ENCODE measurements around the gene UPF3A.

The UPF3A gene

GRCh38 chr13:114298866-114299265 is 17.5 kb downstream of the UPF3A start:
- H4K8ac ChIP-seq (ENCODE audit: low read depth, low read length) = no peak overlapping the region
- no peak overlapping the region for H3K9ac ChIP-seq (ENCODE audit: low read length)
- H2AK5ac ChIP-seq (ENCODE audit: low read length) = no peak overlapping the region
- DNase-seq = no peak
- no peak overlapping the region for H2BK5ac ChIP-seq (ENCODE audit: low read length)
- no peak overlapping the region for H3K56ac ChIP-seq (ENCODE audit: low read length)
- no peak overlapping the region for H2BK15ac ChIP-seq (replicated peaks; ENCODE audit: low read depth)
- H3K79me2 ChIP-seq (ENCODE audit: control insufficient read depth, insufficient read depth, low read length) = peaks cover 2% of the 10 kb centered on the region
- H3K4me1 ChIP-seq (ENCODE audit: control insufficient read depth, low read depth, low read length) = no peaks in the 10 kb centered on the region
- H3K36me3 ChIP-seq (ENCODE audit: control insufficient read depth, insufficient read depth, low read length) = peaks cover 12% of the 10 kb centered on the region
- no peak overlapping the region for H3K4me2 ChIP-seq (ENCODE audit: low read length)
- no peaks in the 10 kb centered on the region for H3K27me3 ChIP-seq (ENCODE audit: insufficient read depth, low read length, poor library complexity)
- no peak overlapping the region for H3K18ac ChIP-seq (ENCODE audit: low read length)
- H3K27ac ChIP-seq (ENCODE audit: low read depth, low read length) = no peak overlapping the region
- no peak overlapping the region for H2BK120ac ChIP-seq (ENCODE audit: low read depth, low read length)
- H4K5ac ChIP-seq (ENCODE audit: low read length) = no peak overlapping the region
- WGBS (ENCODE audit: extremely low coverage, insufficient coverage, low lambda C conversion rate) = no CpG with 5 or more reads among the region's 12 CpGs
- H3K79me1 ChIP-seq (ENCODE audit: low read length) = peaks cover 6% of the 10 kb centered on the region
- H3K4me3 ChIP-seq (ENCODE audit: low read length) = no peak overlapping the region
- H3K4ac ChIP-seq (ENCODE audit: low read depth, low read length) = no peak overlapping the region
- no peak overlapping the region for H3K23ac ChIP-seq (ENCODE audit: low read length)

GRCh38 chr13:114299604-114300305 is 18.4 kb downstream of the UPF3A start:
- Histone ChIP-seq H2AK5ac (ENCODE audit: low read length) (no peak overlapping the region), H3K79me1 (ENCODE audit: low read length) (peaks cover 6% of the 10 kb centered on the region), H4K8ac (ENCODE audit: low read depth, low read length) (no peak overlapping the region), H3K18ac (ENCODE audit: low read length) (no peak overlapping the region), H3K4me2 (ENCODE audit: low read length) (no peak overlapping the region), H3K4ac (ENCODE audit: low read depth, low read length) (no peak overlapping the region), H3K27ac (ENCODE audit: low read depth, low read length) (no peak overlapping the region), H3K4me1 (ENCODE audit: control insufficient read depth, low read depth, low read length) (no peaks in the 10 kb centered on the region), H2BK120ac (ENCODE audit: low read depth, low read length) (no peak overlapping the region), H3K9ac (ENCODE audit: low read length) (no peak overlapping the region), H2BK15ac (replicated peaks; ENCODE audit: low read depth) (no peak overlapping the region), H3K79me2 (ENCODE audit: control insufficient read depth, insufficient read depth, low read length) (peaks cover 2% of the 10 kb centered on the region), H2BK5ac (ENCODE audit: low read length) (no peak overlapping the region), H3K23ac (ENCODE audit: low read length) (no peak overlapping the region), H3K4me3 (ENCODE audit: low read length) (no peak overlapping the region), H3K36me3 (ENCODE audit: control insufficient read depth, insufficient read depth, low read length) (peaks cover 12% of the 10 kb centered on the region), H4K5ac (ENCODE audit: low read length) (no peak overlapping the region), H3K56ac (ENCODE audit: low read length) (peak overlapping the region; percentile 34), H3K27me3 (ENCODE audit: insufficient read depth, low read length, poor library complexity) (no peaks in the 10 kb centered on the region)
- DNase-seq = no peak
- no CpG with 5 or more reads among the region's 12 CpGs for WGBS (ENCODE audit: extremely low coverage, insufficient coverage, low lambda C conversion rate)

GRCh38 chr13:114303700-114304327 is 22.4 kb downstream of the UPF3A start:
- no peak overlapping the region for H3K4me3 ChIP-seq (ENCODE audit: low read length)
- no peak overlapping the region for H2BK5ac ChIP-seq (ENCODE audit: low read length)
- H4K5ac ChIP-seq (ENCODE audit: low read length) = no peak overlapping the region
- H3K56ac ChIP-seq (ENCODE audit: low read length) = no peak overlapping the region
- H3K18ac ChIP-seq (ENCODE audit: low read length) = no peak overlapping the region
- H3K23ac ChIP-seq (ENCODE audit: low read length) = no peak overlapping the region
- no peaks in the 10 kb centered on the region for H3K27me3 ChIP-seq (ENCODE audit: insufficient read depth, low read length, poor library complexity)
- H3K79me1 ChIP-seq (ENCODE audit: low read length) = peaks cover 2% of the 10 kb centered on the region
- H4K8ac ChIP-seq (ENCODE audit: low read depth, low read length) = no peak overlapping the region
- DNase-seq = peak; percentile 29
- no peak overlapping the region for H3K9ac ChIP-seq (ENCODE audit: low read length)
- no peak overlapping the region for H2BK15ac ChIP-seq (replicated peaks; ENCODE audit: low read depth)
- H3K4me1 ChIP-seq (ENCODE audit: control insufficient read depth, low read depth, low read length) = no peaks in the 10 kb centered on the region
- no peak overlapping the region for H3K4ac ChIP-seq (ENCODE audit: low read depth, low read length)
- no peaks in the 10 kb centered on the region for H3K79me2 ChIP-seq (ENCODE audit: control insufficient read depth, insufficient read depth, low read length)
- no peak overlapping the region for H2AK5ac ChIP-seq (ENCODE audit: low read length)
- no peak overlapping the region for H3K27ac ChIP-seq (ENCODE audit: low read depth, low read length)
- peaks cover 12% of the 10 kb centered on the region for H3K36me3 ChIP-seq (ENCODE audit: control insufficient read depth, insufficient read depth, low read length)
- H2BK120ac ChIP-seq (ENCODE audit: low read depth, low read length) = no peak overlapping the region
- no peak overlapping the region for H3K4me2 ChIP-seq (ENCODE audit: low read length)
- WGBS (ENCODE audit: extremely low coverage, insufficient coverage, low lambda C conversion rate) = no CpG with 5 or more reads among the region's 11 CpGs

GRCh38 chr13:114304346-114305034 is 23.1 kb downstream of the UPF3A start:
- no peak overlapping the region for H2BK120ac ChIP-seq (ENCODE audit: low read depth, low read length)

GRCh38 chr13:114309086-114309485 is 27.7 kb downstream of the UPF3A start:
- H3K4ac ChIP-seq (ENCODE audit: low read depth, low read length) = no peak overlapping the region
- no peak overlapping the region for H3K9ac ChIP-seq (ENCODE audit: low read length)
- H3K27me3 ChIP-seq (ENCODE audit: insufficient read depth, low read length, poor library complexity) = no peaks in the 10 kb centered on the region
- no peak for DNase-seq
- no peak overlapping the region for H3K23ac ChIP-seq (ENCODE audit: low read length)
- no peaks in the 10 kb centered on the region for H3K79me2 ChIP-seq (ENCODE audit: control insufficient read depth, insufficient read depth, low read length)
- H3K4me3 ChIP-seq (ENCODE audit: low read length) = no peak overlapping the region
- H3K79me1 ChIP-seq (ENCODE audit: low read length) = no peaks in the 10 kb centered on the region
- no peak overlapping the region for H3K56ac ChIP-seq (ENCODE audit: low read length)
- H3K4me2 ChIP-seq (ENCODE audit: low read length) = no peak overlapping the region
- H3K27ac ChIP-seq (ENCODE audit: low read depth, low read length) = no peak overlapping the region
- H2BK15ac ChIP-seq (replicated peaks; ENCODE audit: low read depth) = no peak overlapping the region
- H2BK120ac ChIP-seq (ENCODE audit: low read depth, low read length) = no peak overlapping the region
- no CpG with 5 or more reads among the region's 2 CpGs for WGBS (ENCODE audit: extremely low coverage, insufficient coverage, low lambda C conversion rate)
- H3K36me3 ChIP-seq (ENCODE audit: control insufficient read depth, insufficient read depth, low read length) = no peaks in the 10 kb centered on the region
- no peak overlapping the region for H4K5ac ChIP-seq (ENCODE audit: low read length)
- H4K8ac ChIP-seq (ENCODE audit: low read depth, low read length) = no peak overlapping the region
- no peak overlapping the region for H3K18ac ChIP-seq (ENCODE audit: low read length)
- H2BK5ac ChIP-seq (ENCODE audit: low read length) = no peak overlapping the region
- no peak overlapping the region for H2AK5ac ChIP-seq (ENCODE audit: low read length)
- peaks cover 3% of the 10 kb centered on the region for H3K4me1 ChIP-seq (ENCODE audit: control insufficient read depth, low read depth, low read length)

More at GRCh38 chr13:114304346-114305034, 23.1 kb downstream of the UPF3A start:
- Histone ChIP-seq H4K5ac (ENCODE audit: low read length) (no peak overlapping the region), H3K79me2 (ENCODE audit: control insufficient read depth, insufficient read depth, low read length) (no peaks in the 10 kb centered on the region), H3K56ac (ENCODE audit: low read length) (no peak overlapping the region), H3K18ac (ENCODE audit: low read length) (no peak overlapping the region), H3K4me1 (ENCODE audit: control insufficient read depth, low read depth, low read length) (no peaks in the 10 kb centered on the region), H3K27me3 (ENCODE audit: insufficient read depth, low read length, poor library complexity) (no peaks in the 10 kb centered on the region), H2AK5ac (ENCODE audit: low read length) (no peak overlapping the region), H3K4me3 (ENCODE audit: low read length) (no peak overlapping the region), H3K4me2 (ENCODE audit: low read length) (no peak overlapping the region), H3K79me1 (ENCODE audit: low read length) (no peaks in the 10 kb centered on the region), H3K36me3 (ENCODE audit: control insufficient read depth, insufficient read depth, low read length) (peaks cover 10% of the 10 kb centered on the region), H2BK5ac (ENCODE audit: low read length) (no peak overlapping the region), H4K8ac (ENCODE audit: low read depth, low read length) (no peak overlapping the region), H3K23ac (ENCODE audit: low read length) (no peak overlapping the region), H3K27ac (ENCODE audit: low read depth, low read length) (no peak overlapping the region), H3K9ac (ENCODE audit: low read length) (no peak overlapping the region), H3K4ac (ENCODE audit: low read depth, low read length) (no peak overlapping the region), H2BK15ac (replicated peaks; ENCODE audit: low read depth) (no peak overlapping the region)
- no peak for DNase-seq
- WGBS (ENCODE audit: extremely low coverage, insufficient coverage, low lambda C conversion rate) = no CpG with 5 or more reads among the region's 13 CpGs
